Posterior vena cava (tissue), 2 donors: Measurements from ENCODE around the gene ASB15. TPM values are rescaled to one million over a fixed set of nuclear protein-coding genes. Genes with fewer than 3 reads are reported as not detected.

ENCODE experiments used
- DNase-seq: peaks from one replicate; pipeline ENCODE4 v3.0.0-alpha.2; 2020; ENCODE audit warnings: low spot score
- intact Hi-C, 2 donors: fragments of 100-400 bp; cut with DNase I; formaldehyde crosslinking; loops; one replicate each; pipeline versions ENCODE4 v1.14.1 to v1.14.2; 2022 to 2023
- total RNA-seq, 2 donors: library from RNA; stranded (reverse); fragmentation: NEBNext Ultra II Directional; extraction: Animal tissue kit (Norgen Biotek cat#: 25700); gene quantifications; one replicate each; pipeline ENCODE4 v1.2.1, GENCODE V29; 2021
- donor health status: DM: yes; HTN: yes; CAD: no.
- donor health status: DM: yes; HTN: yes; CAD: no.

The ASB15 gene
- total RNA-seq, 2 donors from 2014 or later, result not detected

DNA sequence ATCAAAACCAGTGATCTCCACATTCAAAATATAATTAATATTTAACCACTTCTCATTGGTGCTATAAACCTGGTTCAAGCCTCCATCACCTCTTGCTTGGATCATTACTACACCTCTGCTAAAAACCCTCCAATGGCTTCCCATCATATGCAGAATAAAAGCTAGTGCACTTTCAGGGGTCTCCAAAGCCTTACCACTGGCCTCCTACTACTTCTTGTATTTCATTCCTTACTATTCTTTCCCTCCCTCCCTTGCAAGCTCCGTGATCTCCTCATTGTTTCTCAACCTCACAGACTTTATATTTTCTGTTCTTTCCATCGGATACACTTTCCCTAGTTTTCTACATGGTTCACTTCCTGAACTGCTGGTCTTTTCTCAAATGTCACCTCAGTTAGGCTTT lies 85.5 kb downstream of the ASB15 start:
- intact Hi-C loops, result no loop called here
- DNase-seq, result no peak

DNA sequence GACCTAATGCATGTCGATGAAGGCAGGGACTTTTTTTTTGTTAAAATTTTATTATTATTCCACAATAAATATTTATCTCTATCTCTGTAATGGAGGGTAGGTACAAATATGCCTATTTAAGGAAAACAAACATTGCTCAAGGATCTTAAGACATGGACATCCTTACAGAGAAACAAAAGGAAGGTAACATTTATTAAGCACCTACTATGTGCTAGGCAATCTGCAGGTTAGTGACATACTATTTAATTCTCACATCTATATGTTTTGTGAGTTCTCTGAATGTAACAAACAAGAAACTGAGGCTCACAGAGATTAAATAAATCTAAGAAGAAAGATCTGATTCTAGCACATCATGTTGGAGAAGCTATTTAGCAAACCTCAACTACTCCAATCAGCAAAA lies 86.1 kb downstream of the ASB15 start:
- DNase-seq, result no peak
- intact Hi-C loops, result no loop called here

Other genes with a start within 250 kb of the ASB15 start
- 1 to 10 TPM in 1 of 2 donors, under 1 TPM in 1; 0.97 to 1.0 TPM for gene IQUB, start 67.2 kb upstream of the ASB15 start, total RNA-seq
- 10 to 100 TPM; 84.8 to 85.7 TPM for gene NDUFA5, start 44.0 kb upstream of the ASB15 start, total RNA-seq
- gene LMOD2, start 54.0 kb downstream of the ASB15 start, total RNA-seq, result not detected
- gene WASL, start 147.2 kb downstream of the ASB15 start, total RNA-seq, result 10 to 100 TPM; 38.1 to 58.1 TPM
- gene HYAL4, start 243.3 kb downstream of the ASB15 start, total RNA-seq, result not detected